Esophagus mucosa (tissue), 1 donor: ENCODE data around the gene CFL1. TPM values are rescaled to one million over a fixed set of nuclear protein-coding genes. Genes with fewer than 3 reads are reported as not detected.

Source experiments
- total RNA-seq: library from RNA; stranded (reverse); gene quantifications from one replicate; pipeline ENCODE4 v1.2.4, GENCODE V29; 2023
- donor health status: DM: yes; HTN: yes; CAD: no.

CFL1 gene
- total RNA-seq, 1 donor from 2014 or later = 645 TPM

Other genes starting within 250 kb of the CFL1 start
- gene MAP3K11, start 244.0 kb downstream of the CFL1 start, total RNA-seq = 32.4 TPM
- gene PCNX3, start 242.4 kb downstream of the CFL1 start, total RNA-seq = 23.8 TPM
- 23.1 TPM for gene SIPA1, start 220.1 kb downstream of the CFL1 start, total RNA-seq
- gene RELA, start 195.3 kb downstream of the CFL1 start, total RNA-seq = 50.3 TPM
- 47.3 TPM for gene KAT5, start 145.9 kb downstream of the CFL1 start, total RNA-seq
- gene RNASEH2C, start 137.4 kb downstream of the CFL1 start, total RNA-seq = 28.7 TPM
- 18.2 TPM for gene AP5B1, start 77.2 kb downstream of the CFL1 start, total RNA-seq
- gene OVOL1, start 71.1 kb downstream of the CFL1 start, total RNA-seq = 49.0 TPM
- 0.12 TPM for gene SNX32, start 24.2 kb downstream of the CFL1 start, total RNA-seq
- gene MUS81, start 2.3 kb upstream of the CFL1 start, total RNA-seq = 20.4 TPM
- gene EFEMP2, start 14.6 kb upstream of the CFL1 start, total RNA-seq = 4.6 TPM
- gene CTSW, start 21.7 kb upstream of the CFL1 start, total RNA-seq = not detected
- gene FIBP, start 30.3 kb upstream of the CFL1 start, total RNA-seq = 42.3 TPM
- 15.3 TPM for gene CCDC85B, start 32.5 kb upstream of the CFL1 start, total RNA-seq
- 28.9 TPM for gene FOSL1, start 42.2 kb upstream of the CFL1 start, total RNA-seq
- gene C11orf68, start 60.9 kb upstream of the CFL1 start, total RNA-seq = 16.9 TPM
- gene DRAP1, start 61.2 kb upstream of the CFL1 start, total RNA-seq = 76.2 TPM
- gene TSGA10IP, start 87.3 kb upstream of the CFL1 start, total RNA-seq = not detected
- gene SART1, start 103.6 kb upstream of the CFL1 start, total RNA-seq = 29.7 TPM
- gene EIF1AD, start 144.0 kb upstream of the CFL1 start, total RNA-seq = 23.0 TPM
- gene BANF1, start 144.3 kb upstream of the CFL1 start, total RNA-seq = 145 TPM
- 9.2 TPM for gene CST6, start 153.8 kb upstream of the CFL1 start, total RNA-seq
- not detected for gene CATSPER1, start 168.3 kb upstream of the CFL1 start, total RNA-seq
- gene GAL3ST3, start 191.0 kb upstream of the CFL1 start, total RNA-seq = not detected
- gene SF3B2, start 194.2 kb upstream of the CFL1 start, total RNA-seq = 76.7 TPM
- 41.7 TPM for gene PACS1, start 212.1 kb upstream of the CFL1 start, total RNA-seq